GM19240 (cell line): ENCODE results near the gene SPIN1.

Experiments used
- DNase-seq: peaks from one replicate; pipeline ENCODE4 v3.0.0; 2011; ENCODE audit warnings: low spot score; ENCODE audit not compliant: insufficient read length

Gene SPIN1

GRCh38 chr9:88435336-88435735, 47.1 kb downstream of the SPIN1 start:
- no peak for DNase-seq

- no peak for DNase-seq
Measured at GRCh38 chr9:88436379-88436778, 48.1 kb downstream of the SPIN1 start.

- DNase-seq = no peak
Measured at GRCh38 chr9:88437210-88438146, 49.2 kb downstream of the SPIN1 start.

GRCh38 chr9:88438811-88439210, 50.6 kb downstream of the SPIN1 start:
- no peak for DNase-seq

GRCh38 chr9:88441301-88442007, 53.2 kb downstream of the SPIN1 start:
- DNase-seq = no peak

- no peak for DNase-seq
Measured at GRCh38 chr9:88443480-88444113, 55.4 kb downstream of the SPIN1 start.

GRCh38 chr9:88446728-88447127, 58.5 kb downstream of the SPIN1 start:
- DNase-seq = no peak

DNA sequence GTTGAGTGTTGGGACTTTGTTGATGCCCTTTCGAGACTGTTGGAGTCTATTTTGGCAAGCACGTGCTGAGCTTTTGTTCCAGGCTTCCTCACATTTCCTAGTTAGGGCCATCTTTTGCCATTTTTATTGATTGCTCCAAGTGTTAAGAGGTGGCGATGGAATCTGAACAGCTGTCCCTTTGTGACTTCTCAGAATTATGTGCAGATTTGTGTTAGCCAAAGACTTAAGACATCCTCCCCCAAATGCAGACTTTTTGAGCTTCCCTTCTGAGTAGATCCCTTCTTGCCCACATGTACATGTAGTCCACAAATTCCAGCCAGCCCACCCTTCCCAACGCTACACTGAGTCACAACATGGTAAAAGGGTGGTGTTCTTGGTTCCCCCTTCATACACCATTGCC, 59.2 kb downstream of the SPIN1 start:
- DNase-seq = no peak

GRCh38 chr9:88451160-88451559, 62.9 kb downstream of the SPIN1 start:
- DNase-seq = no peak

GRCh38 chr9:88458716-88459465, 70.6 kb downstream of the SPIN1 start:
- no peak for DNase-seq

GRCh38 chr9:88460587-88461332, 72.5 kb downstream of the SPIN1 start:
- DNase-seq = no peak

- DNase-seq = no peak
Measured at GRCh38 chr9:88462191-88462590, 73.9 kb downstream of the SPIN1 start.

DNA sequence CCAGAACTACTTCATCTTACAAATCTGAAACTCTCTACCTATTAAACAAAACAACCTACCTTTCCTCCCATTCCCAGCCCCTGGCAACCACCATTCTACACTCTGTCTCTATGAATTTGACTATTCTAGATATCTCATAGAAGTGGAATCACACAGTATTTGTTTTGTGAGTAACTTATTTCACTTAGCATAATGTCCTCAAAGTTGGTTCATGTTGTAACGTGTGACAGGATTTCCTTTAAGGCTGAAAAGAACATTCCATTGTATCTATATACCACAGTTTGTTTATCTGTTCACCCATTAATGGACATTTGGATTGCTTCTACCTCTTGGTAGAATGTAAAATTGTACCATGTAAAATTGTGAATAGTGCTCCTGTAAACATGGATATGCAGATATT, 76.6 kb downstream of the SPIN1 start:
- no peak for DNase-seq

DNA sequence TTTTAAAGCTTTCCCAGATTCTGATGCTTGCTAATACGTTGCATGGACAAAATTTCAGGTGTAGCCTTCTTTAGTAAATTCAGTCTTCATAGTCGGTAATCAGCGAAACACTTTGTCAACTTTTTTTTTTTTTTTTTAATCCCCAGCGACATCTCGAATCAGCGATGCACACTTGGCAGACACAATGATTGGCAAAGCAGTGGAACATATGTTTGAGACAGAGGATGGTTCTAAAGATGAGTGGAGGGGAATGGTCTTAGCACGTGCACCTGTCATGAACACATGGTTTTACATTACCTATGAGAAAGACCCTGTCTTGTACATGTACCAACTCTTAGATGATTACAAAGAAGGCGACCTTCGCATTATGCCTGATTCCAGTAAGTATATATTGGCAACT, 80.0 kb downstream of the SPIN1 start:
- DNase-seq = no peak

- DNase-seq = no peak
Measured at GRCh38 chr9:88476491-88477271, 88.4 kb downstream of the SPIN1 start.

DNA sequence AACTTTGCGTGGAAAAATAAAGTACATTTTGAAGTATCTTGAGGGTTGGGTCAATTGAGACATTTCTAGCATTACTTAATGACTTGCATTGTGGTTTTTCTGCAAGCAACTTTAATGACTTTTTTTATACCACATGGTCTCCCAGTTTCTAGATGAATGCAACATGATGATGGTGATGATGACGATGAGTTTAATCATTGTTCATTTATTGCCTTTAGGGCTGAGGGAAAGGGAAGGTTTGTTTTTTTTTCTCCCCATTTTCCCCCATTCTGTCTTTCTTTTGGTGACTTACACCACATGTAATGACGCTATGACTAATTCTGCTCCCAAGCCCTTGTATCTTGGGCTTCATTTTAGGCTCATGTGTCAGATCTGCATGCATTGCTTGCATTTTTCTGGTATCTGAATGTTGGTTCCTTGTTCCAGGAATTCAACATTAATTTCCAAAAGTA, 89.1 kb downstream of the SPIN1 start:
- no peak for DNase-seq

- no peak for DNase-seq
Measured at GRCh38 chr9:88478246-88478645, 90.0 kb downstream of the SPIN1 start.

- no peak for DNase-seq
Measured at GRCh38 chr9:88481933-88482332, 93.7 kb downstream of the SPIN1 start.

DNA sequence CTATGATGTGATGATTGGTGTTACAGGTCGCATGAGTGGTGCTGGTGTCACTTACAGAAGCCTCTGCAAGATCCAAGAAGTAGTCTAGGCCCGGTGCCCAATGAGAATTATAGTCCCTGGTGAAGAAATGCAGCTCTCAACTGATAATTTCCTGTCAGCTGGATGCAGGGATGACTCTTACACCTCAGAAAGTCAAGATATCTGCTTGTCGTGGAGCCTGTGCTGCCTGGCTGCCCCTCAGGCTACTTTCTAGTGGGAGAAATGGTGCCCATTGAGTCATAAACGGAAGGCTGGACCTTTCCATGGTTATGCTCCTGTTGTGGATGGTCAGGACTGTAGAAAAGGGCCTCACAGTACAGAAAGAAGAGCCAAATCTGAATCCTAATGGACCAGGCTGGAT, 99.9 kb downstream of the SPIN1 start:
- no peak for DNase-seq
